ENCODE results near the gene UNK. TPM values are rescaled to one million over a fixed set of nuclear protein-coding genes. Genes with fewer than 3 reads are reported as not detected.

Gene UNK
- total and polyA plus RNA-seq, 2 of the 13 experiments (the other 11 are each of a cell fraction or from before 2014, with no cell fraction given) = 31.6 to 33.0 TPM

GRCh38 chr17:75821552-75821951 is 36.9 kb downstream of the UNK start:
- POLR2A ChIA-PET = interaction anchor here (0.6 to 3.9 kb wide), 4 partner anchors 22 to 305 kb away, joined by 3 to 24 read pairs (median 6); partner anchors contain the start of gene UNC13D
- no TSS peak for BruUV-seq (replicated peaks)
- ATAC-seq (no peak), DNase-seq (ENCODE audit: low spot score) (no peak), FAIRE-seq (no peak)
- CTCF ChIA-PET (ENCODE audit: low intra/inter-chr PET ratio, low total read pairs) = no interaction called here
- no peaks in the 10 kb centered on the region for H4K20me1 ChIP-seq (ENCODE audit: insufficient read depth, low read length)
- no peak overlapping the region for H3K4me2 ChIP-seq (ENCODE audit: low read depth, low read length)
- H2AFZ ChIP-seq (ENCODE audit: low read length) = no peak overlapping the region
- H3K9ac ChIP-seq (ENCODE audit: insufficient read depth, low read depth, low read length) = no peak overlapping the region
- no peak overlapping the region for H3K4me3 ChIP-seq (replicated peaks in 1 of 3; ENCODE audit: insufficient read depth in 1 of 3, low read depth in 2 of 3, low read length in 3 of 3)
- WGBS (ENCODE audit: low lambda C conversion rate) = 96% methylated on average over 7 of the region's 7 CpGs
- TF ChIP-seq RBM22 (optimal IDR thresholded peaks at IDR 0.05; ENCODE audit: low read length) (peak; percentile 54), ZNF431 (CRISPR knock-in tag; IDR thresholded peaks at IDR 0.05; ENCODE audit: borderline replicate concordance, low read depth) (no peak), MEIS2 (CRISPR knock-in tag; IDR thresholded peaks at IDR 0.05) (0 out of 2 replicates have a peak, but pooled peaks have one; percentile 13), ZNF124 (CRISPR knock-in tag; IDR thresholded peaks at IDR 0.05) (no peak), POLR2A (IDR thresholded peaks at IDR 0.05; ENCODE audit: insufficient read depth in 1 of 2, low read depth in 2 of 2, low read length in 2 of 2) (0 out of 4 replicates have a peak, but pooled peaks of 1 of the 2 experiments have one; percentile 11)
- peaks cover 3% of the 10 kb centered on the region for H3K4me1 ChIP-seq (ENCODE audit: insufficient read depth, low read length)
- in situ Hi-C loops (cut with HindIII; ENCODE audit: extremely low pct_ligation_motif_present, low pct_unique_long_range_greater_than_20kb) = no loop called here
- H3K79me2 ChIP-seq (ENCODE audit: insufficient read depth, low read length) = no peaks in the 10 kb centered on the region
- no peaks in the 10 kb centered on the region for H3K9me3 ChIP-seq (ENCODE audit: low read length)
- H3K27ac ChIP-seq (ENCODE audit: extremely low read length, insufficient read depth, low read length) = no peak overlapping the region
- no peaks in the 10 kb centered on the region for H3K27me3 ChIP-seq (ENCODE audit: control insufficient read depth in 1 of 2, insufficient read depth in 2 of 2, low read length in 2 of 2)
- intact Hi-C loops (cut with micrococcal nuclease; ENCODE audit: unreplicated experiment) = no loop called here
- peaks cover 46 to 75% of the 10 kb centered on the region in 2 experiments for H3K36me3 ChIP-seq (replicated peaks in 1 of 2; ENCODE audit: control insufficient read depth in 1 of 2, insufficient read depth in 2 of 2, low read length in 2 of 2)

DNA sequence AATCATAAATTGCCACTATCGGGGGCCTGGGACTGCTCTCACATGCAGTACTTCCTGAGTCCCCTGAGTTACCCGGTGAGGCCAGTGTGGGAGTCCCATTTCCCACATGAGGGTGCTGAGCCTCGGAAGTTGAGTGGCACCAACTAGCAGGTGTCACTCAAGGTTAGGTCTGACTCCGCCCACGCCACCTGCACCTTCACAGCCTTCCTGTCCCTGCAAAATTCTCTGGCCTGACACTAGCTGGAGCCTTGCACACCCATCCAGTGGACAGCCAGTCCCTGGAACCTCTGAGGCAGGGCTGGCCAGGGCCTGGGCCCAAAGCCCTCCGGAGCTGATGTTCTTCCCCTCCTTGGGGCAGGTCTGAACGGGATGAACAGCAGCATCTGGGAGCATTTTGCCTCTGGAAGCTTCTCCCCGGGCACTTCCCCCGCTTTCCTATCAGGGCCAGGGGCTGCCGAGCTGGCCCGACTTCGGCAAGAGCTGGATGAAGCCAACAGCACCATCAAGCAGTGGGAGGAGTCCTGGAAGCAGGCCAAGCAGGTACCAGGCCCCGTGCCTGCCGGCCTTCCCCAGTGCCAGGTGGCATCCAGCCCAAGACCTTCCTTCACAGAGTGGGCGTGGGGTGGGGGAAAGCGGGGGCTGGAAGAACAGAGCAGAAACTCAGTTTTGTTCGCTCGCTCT is 37.7 kb downstream of the UNK start:
- Histone ChIP-seq H4K20me1 (ENCODE audit: insufficient read depth, low read length) (no peaks in the 10 kb centered on the region), H3K4me1 (ENCODE audit: insufficient read depth, low read length) (peaks cover 10% of the 10 kb centered on the region), H3K27ac (ENCODE audit: extremely low read length, insufficient read depth, low read length) (no peak overlapping the region), H3K27me3 (ENCODE audit: control insufficient read depth in 1 of 2, insufficient read depth in 2 of 2, low read length in 2 of 2) (no peaks in the 10 kb centered on the region), H2AFZ (ENCODE audit: low read length) (no peak overlapping the region), H3K79me2 (ENCODE audit: insufficient read depth, low read length) (no peaks in the 10 kb centered on the region), H3K36me3 (replicated peaks in 1 of 2; ENCODE audit: control insufficient read depth in 1 of 2, insufficient read depth in 2 of 2, low read length in 2 of 2) (peaks cover 40 to 68% of the 10 kb centered on the region in 2 experiments), H3K4me3 (replicated peaks in 1 of 3; ENCODE audit: insufficient read depth in 1 of 3, low read depth in 2 of 3, low read length in 3 of 3) (no peak overlapping the region), H3K4me2 (ENCODE audit: low read depth, low read length) (no peak overlapping the region), H3K9me3 (ENCODE audit: low read length) (no peaks in the 10 kb centered on the region), H3K9ac (ENCODE audit: insufficient read depth, low read depth, low read length) (no peak overlapping the region)
- intact Hi-C loops (cut with micrococcal nuclease; ENCODE audit: unreplicated experiment) = no loop called here
- ATAC-seq (no peak), FAIRE-seq (no peak), DNase-seq (ENCODE audit: low spot score) (no peak)
- peak; percentile 52 for TF ChIP-seq AGO1 (IDR thresholded peaks at IDR 0.05; ENCODE audit: low read depth, low read length, poor library complexity, severe bottlenecking)
- TF ChIP-seq JUNB (CRISPR knock-in tag; IDR thresholded peaks at IDR 0.05; ENCODE audit: borderline replicate concordance) = no peak
- TF ChIP-seq RBM22 (optimal IDR thresholded peaks at IDR 0.05; ENCODE audit: low read length) = peak; percentile 49
- 0 out of 2 replicates have a peak, but pooled peaks have one; percentile 8 for TF ChIP-seq ZFX (CRISPR knock-in tag; IDR thresholded peaks at IDR 0.05; ENCODE audit: low read depth)
- CTCF ChIA-PET (ENCODE audit: low intra/inter-chr PET ratio, low total read pairs) = no interaction called here
- 92% methylated on average over 12 of the region's 18 CpGs for WGBS (ENCODE audit: low lambda C conversion rate)
- in situ Hi-C loops (cut with HindIII; ENCODE audit: extremely low pct_ligation_motif_present, low pct_unique_long_range_greater_than_20kb) = no loop called here
- no TSS peak for BruUV-seq (replicated peaks)
- POLR2A ChIA-PET = interaction anchor here (1.3 to 3.9 kb wide), 3 partner anchors 22 to 57 kb away, joined by 3 to 24 read pairs (median 10); partner anchors contain the start of gene UNC13D

Measured in HepG2 (cell line).